Measurements from ENCODE around the gene KCNH8.
A peak's percentile ranks its signal among the peaks of the same experiment; 100 is the strongest.
"Not testable (repeated sequence)": the region's sequence is repeated elsewhere in the genome, so short reads cannot be mapped to it uniquely, and the experiment has no call there.

The KCNH8 gene

GRCh38 chr3:19147905-19148767 is at the start of gene KCNH8:
Gene KCNH8, plus strand, starts transcription at chr3:19148510. Its CDS starts 210 bp downstream, at chr3:19148720.
- no peak for DNase-seq

- not testable (repeated sequence) for DNase-seq
These were observed 45.5 kb upstream of the KCNH8 start for GRCh38 chr3:19102654-19103290.

GRCh38 chr3:19103510-19103909 is 44.8 kb upstream of the KCNH8 start:
- DNase-seq: no peak

DNA sequence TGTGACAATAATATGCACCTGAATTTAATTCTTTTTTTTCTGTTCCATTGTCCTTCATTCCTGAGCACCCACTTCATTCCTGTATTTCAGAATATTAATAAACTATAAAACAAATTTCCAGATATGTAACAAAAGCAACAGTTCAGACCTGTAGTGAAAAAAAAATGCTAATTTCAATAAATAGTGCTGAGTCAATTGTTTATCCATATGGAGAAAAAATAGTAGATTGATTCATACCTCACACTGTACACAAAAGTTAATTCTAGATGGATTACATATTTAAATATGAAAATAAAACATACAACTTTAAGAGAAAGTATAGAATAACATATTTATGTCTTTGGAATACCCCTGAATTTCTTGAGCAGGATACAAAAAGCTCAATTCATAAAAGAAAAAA is 43.9 kb upstream of the KCNH8 start:
- no peak for DNase-seq

DNA sequence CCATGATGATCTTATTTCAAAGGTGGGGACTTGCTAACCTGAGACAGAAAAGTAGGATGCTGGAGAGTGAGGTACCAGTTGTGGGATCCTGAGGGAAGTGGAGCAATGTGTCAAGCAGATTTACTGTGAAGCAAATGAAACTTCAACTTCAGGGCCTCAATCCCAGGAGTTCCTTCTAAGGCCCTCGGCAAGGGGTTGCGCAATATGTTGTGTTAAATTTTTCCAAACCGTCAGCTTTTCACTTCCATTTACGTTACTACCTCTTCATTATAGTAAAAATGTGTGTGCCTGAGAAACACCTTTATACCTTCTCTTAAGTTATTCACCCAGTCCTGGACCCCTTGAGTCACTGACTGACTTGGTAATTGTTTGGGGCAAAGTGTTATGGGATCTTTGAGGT is 42.5 kb upstream of the KCNH8 start:
- DNase-seq: no peak

- DNase-seq: no peak
These were observed 42.0 kb upstream of the KCNH8 start for GRCh38 chr3:19106307-19106706.

- DNase-seq: no peak
These were observed 40.6 kb upstream of the KCNH8 start for GRCh38 chr3:19107719-19108118.

- no peak for DNase-seq
These were observed 37.9 kb upstream of the KCNH8 start for GRCh38 chr3:19110335-19110895.

- no peak for DNase-seq
These were observed 33.8 kb upstream of the KCNH8 start for GRCh38 chr3:19114461-19114860.

- no peak for DNase-seq
These were observed 32.1 kb upstream of the KCNH8 start for GRCh38 chr3:19116239-19116638.

DNA sequence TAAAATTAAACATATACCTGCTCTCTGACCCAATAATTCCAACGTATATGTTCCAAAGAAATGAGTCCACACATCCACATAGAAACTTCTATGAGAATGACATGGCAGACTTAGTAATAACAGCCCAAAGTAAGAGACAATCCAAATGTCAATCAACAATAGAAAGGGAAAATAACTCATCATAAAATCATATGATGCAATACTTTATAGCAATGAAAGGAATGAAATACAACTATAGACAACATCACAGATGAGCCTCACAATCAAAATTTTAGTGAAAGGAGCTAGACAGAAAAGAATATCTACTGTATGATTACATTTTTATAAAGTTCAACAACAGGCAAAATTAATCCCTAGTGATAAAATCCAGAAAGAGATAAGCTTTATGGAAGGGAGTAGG is 23.6 kb upstream of the KCNH8 start:
- DNase-seq: no peak

DNA sequence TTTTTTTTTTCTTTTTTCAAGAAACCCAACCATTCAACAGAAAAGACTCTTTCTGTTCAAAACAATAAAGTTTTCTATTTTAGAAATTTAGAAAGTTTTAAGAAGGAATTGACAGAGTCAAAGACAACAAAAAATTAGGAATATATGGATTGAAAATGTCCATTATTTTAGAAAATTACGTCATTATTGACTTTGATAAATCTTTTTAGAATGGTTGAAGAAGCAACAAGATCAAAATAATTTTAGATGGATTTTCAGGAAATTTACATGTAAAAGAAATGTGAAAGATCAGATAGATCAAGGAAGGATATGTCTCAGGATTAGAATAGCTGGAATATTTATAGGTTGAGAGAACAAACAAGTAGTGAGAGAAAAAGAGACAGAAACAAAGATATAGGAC is 8.4 kb upstream of the KCNH8 start:
- DNase-seq: no peak

DNA sequence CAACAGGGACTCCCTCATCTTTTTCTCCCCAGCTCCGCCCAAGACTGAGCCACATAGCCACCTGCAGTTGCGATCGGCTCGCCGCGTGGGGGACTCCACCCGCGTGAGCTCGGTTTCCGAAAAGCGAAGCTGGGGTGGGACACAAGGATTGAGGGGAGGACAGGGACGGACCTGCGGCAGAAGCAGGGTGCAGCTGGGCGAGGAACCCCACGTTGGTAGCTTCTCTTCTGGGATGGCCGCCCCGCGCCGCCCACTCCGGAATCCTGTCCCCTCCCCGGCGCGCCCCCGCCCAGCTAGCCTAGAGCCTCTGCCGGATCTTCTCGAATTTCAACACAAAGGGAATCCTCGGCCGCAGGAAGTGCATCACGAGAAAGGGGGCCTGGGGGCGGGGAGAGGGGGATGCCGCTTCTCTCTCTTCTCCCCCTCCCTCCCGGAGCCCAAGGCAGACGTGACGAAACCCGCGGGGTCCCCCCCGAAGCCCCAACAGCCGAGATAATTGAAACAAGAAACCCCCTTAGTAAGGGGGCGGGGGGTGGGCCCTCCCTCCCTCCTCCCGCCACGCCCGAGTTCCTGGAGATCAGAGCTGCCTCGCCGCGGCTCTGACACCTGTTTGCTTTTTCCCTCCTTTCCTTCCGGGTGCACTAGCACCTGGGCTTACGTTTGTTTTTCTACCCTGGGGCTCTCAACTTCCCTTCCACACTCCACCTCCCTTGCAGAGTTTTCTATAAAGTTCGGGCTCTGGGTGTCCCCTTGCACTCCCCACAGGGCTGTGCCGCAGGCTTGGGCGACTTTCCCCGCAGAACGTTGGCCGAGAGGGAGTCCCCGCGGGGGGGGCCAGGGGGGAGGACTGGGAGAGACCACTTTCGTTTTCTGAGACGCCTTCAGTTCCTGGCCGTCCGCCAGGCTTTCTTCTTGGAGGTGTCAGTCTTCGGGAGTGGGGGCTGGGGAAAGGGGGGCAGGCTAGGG is 1.3 kb upstream of the KCNH8 start:
- peak; percentile 55 for DNase-seq

GRCh38 chr3:19148768-19149091 is 420 bp downstream of the KCNH8 start:
- no peak for DNase-seq

DNA sequence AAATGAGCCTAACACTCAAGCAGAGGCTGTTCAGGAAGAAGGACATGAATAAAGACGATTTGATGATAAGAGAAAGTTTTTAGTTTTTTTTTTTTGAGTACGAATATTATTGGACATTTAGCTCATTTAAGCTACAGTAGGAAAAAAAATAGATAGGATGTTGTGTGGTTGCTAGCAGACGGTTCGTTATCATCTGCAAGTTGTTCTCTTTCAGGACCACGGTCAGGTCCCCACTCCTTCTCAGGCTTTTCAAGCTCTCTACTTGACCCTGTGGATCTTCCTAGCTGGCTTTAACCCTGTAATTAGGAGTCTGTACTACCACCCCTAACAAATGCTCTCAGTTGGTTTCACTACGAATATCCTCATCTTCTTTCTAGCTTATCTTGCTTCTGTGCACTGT is 1.1 kb downstream of the KCNH8 start:
- peak; percentile 11 for DNase-seq

DNA sequence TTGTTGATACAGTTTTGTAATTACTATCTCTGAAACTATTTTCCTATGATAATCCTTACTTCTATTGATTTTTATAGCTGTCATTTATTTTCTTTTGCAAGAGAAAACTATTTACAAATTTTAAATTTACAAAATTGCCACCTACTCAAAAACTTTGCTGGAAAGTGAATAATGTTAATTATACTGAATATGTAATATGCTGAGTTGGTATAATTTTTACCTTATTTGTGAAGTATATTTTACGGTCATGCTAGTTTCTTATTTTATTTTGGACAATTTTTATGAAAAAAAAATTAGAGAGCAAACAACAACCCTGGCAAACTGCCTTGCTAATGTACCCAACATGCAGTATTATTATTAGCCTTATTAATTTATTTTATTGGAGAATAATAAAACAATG is 2.9 kb downstream of the KCNH8 start:
- no peak for DNase-seq

DNA sequence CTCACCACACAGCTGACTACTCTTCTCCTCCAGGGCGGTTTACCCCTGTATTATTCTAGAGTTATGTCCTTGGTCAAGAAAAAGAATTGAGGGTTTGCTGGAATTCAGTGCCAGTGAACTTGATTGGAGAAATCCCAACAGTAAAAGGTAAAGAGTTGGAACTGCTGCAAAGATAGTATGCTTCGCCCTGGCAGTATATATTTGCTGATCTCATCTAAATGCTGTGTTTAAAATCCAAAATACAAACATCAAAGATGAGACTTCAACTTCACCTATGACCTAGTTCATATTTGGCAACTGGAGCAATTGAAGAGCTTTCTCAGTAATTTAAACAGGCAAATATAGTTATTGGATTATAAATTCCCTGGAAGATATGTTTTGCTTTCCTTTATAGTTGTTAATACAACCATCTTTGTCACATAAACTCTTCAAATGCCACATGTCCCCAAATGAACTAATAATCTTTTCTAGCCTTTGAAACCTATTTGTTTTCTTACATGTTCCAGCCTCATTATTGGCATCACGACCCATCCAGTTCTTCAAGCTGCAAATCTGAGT is 6.5 kb downstream of the KCNH8 start:
- no peak for DNase-seq

- no peak for DNase-seq
These were observed 7.1 kb downstream of the KCNH8 start for GRCh38 chr3:19155375-19155774.

DNA sequence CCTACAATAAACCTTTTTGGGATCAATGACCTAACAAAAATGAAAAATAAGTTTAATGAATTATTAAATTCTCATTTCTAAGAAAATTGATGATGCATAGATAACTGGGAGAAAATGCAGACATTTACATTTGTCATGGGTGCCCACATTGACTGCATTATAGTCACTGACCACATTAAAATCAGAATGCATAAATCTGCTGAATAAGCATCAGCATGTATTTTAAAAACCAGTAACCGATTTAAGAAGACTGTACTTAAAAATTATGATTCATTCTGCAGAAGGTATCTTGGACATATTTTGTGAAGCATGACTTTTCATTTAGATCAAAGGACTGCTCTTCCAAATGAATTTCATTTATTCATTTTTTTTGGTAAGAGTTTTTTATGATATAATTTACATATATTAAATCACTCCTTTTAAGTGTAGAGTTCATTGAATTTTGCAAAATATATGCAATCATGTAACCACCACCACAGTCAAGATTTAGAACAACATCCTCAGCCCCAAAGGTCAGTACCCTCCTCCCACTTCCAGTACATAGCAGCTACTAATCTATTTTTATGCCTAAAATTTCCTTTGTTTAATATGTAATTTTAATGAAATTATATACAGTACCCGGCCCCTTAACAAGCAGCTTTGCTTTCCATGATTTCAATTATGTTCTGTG is 11.8 kb downstream of the KCNH8 start:
- DNase-seq: no peak

GRCh38 chr3:19165654-19166053 is 17.3 kb downstream of the KCNH8 start:
- no peak for DNase-seq

DNA sequence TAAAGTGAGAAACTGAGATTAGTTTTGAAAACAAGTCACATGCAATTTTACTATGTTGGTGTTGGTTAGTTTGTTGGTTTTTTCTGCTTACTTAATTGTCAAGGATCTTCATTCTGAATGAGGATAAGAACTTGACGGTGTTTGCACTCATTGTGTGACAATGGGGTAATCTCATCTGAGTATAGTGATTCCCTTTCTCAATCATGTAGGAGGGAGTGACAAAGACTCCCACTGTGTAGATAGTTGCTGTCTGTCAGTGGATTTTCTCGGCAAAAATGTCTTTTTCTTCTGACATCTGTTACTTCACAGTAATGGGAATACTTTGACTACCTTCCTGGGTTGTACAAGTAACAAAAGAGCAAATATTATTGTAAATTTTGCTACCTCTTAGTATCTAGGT is 23.5 kb downstream of the KCNH8 start:
- no peak for DNase-seq

DNA sequence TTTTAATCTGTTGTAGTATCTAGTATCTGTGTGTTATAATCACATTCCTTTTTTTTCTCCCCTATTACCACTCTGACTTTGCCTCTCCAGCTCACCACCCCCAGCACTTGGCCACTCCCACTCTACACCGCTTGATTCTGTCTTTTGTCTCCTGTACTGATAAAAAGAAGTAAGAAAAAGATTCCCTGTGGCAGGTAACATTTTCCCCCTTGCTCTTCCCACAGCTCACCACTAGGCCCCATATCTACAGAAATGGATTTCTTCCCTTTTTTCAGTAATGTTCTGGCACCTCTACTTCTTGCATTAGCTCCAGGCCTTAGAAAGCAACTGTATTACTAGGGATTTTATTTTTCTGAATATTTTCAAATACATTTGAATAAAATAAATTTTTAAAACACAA is 25.6 kb downstream of the KCNH8 start:
- DNase-seq: no peak

All from fibroblast of skin of right biceps (primary cell).